Measurements from ENCODE around the gene RSRC1. TPM values are rescaled to one million over a fixed set of nuclear protein-coding genes. Genes with fewer than 3 reads are reported as not detected.

The RSRC1 gene
- total and polyA plus RNA-seq, 2 donors (not counting 1 experiment from before 2014, with no cell fraction given), result 12.6 to 43.1 TPM

DNA sequence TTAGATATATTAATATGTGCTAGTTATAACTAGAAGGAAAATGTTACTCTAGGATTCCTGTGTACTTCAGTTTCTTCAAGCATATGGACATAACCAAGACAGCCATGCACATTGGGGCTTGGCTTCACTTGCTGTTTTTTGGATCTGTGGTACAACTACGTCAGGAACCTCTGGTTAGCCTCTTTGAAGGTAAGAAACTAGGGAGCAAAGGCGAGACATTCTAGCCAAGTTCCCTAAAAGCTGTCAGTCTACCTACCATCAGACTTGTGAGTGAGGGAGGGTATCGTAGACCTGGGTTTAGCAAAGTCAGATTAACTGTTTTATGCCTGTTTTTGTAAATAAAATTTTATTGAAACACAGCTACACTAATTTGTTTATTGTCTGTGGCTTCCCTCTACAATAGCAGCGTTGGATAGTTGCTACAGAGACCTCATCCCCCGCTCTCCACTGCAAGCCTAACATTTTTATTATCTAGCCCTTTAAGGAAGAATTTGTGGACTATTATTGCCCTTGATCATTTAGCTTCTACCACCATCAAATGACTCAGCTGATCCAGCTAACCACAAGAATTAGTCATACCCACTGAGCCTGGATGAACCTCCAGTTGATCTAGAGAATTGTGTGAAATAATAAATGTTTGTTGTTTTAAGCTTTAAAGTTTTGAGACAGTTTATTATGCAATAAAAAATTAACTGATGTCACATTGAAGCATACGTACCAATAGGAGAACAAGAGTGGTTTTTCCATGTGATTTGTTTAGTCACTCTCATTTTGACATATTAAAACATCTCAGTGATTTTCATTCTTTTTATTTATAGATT, 58.1 kb downstream of the RSRC1 start:
- Histone ChIP-seq H3K79me2 (ENCODE audit: control insufficient read depth, insufficient read depth, low read length) (no peaks in the 10 kb centered on the region), H3K4me1 (ENCODE audit: control insufficient read depth, extremely low read depth, insufficient read depth, low read length) (peaks cover 10% of the 10 kb centered on the region), H3K9me3 (ENCODE audit: control insufficient read depth, insufficient read depth, low read depth, low read length) (no peaks in the 10 kb centered on the region), H3K27ac (ENCODE audit: insufficient read depth, low read length) (no peak overlapping the region), H3K9ac (ENCODE audit: insufficient read depth, low read length) (no peak overlapping the region), H3K36me3 (ENCODE audit: control insufficient read depth, insufficient read depth, low read length) (no peaks in the 10 kb centered on the region), H4K20me1 (ENCODE audit: control insufficient read depth, extremely low read depth, insufficient read depth, low read length) (peaks cover 1% of the 10 kb centered on the region), H3K27me3 (ENCODE audit: control insufficient read depth, insufficient read depth, low read length) (no peaks in the 10 kb centered on the region), H3K4me3 (replicated peaks in 1 of 4; ENCODE audit: control extremely low read depth in 1 of 4, insufficient read depth in 1 of 4, low read depth in 3 of 4, low read length in 4 of 4) (no peak overlapping the region), H3K4me2 (ENCODE audit: extremely low read depth, insufficient read depth, low read length) (peak overlapping the region; percentile 26), H2AFZ (ENCODE audit: low read length) (no peak overlapping the region)
- TF ChIP-seq, protein P1, sequence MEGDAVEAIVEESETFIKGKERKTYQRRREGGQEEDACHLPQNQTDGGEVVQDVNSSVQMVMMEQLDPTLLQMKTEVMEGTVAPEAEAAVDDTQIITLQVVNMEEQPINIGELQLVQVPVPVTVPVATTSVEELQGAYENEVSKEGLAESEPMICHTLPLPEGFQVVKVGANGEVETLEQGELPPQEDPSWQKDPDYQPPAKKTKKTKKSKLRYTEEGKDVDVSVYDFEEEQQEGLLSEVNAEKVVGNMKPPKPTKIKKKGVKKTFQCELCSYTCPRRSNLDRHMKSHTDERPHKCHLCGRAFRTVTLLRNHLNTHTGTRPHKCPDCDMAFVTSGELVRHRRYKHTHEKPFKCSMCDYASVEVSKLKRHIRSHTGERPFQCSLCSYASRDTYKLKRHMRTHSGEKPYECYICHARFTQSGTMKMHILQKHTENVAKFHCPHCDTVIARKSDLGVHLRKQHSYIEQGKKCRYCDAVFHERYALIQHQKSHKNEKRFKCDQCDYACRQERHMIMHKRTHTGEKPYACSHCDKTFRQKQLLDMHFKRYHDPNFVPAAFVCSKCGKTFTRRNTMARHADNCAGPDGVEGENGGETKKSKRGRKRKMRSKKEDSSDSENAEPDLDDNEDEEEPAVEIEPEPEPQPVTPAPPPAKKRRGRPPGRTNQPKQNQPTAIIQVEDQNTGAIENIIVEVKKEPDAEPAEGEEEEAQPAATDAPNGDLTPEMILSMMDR (conservative IDR thresholded peaks at IDR 0.05 in 1 of 2, IDR thresholded peaks at IDR 0.05 in 1 of 2; ENCODE audit: low read depth in 1 of 2, low read length in 2 of 2), result no peak
- no peak for TF ChIP-seq EZH2 (IDR thresholded peaks at IDR 0.05; ENCODE audit: low read length, missing control alignments)
- DNase-seq (ENCODE audit: low read depth in 2 of 2), result peak; percentile 98

DNA sequence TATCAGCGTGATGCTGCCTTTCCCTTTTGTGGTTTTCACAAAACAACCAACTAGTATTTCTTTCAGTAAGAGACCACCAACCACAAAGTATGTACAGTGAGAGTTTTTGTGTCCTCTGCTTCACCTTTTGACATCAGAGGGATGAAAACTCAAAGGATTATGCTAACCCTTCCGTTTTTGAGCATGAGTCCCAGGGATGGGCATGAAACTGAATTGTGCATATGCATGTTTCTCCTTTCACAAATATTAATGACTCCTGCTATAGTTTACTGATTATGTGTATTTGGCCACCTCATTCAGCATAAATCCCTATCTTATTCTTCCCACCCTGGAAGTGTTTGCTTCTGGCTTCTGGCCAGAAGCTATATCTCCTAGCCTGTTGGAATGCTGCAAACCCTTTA, 59.2 kb downstream of the RSRC1 start:
- no peak overlapping the region for H2AFZ ChIP-seq (ENCODE audit: low read length)
- H4K20me1 ChIP-seq (ENCODE audit: control insufficient read depth, extremely low read depth, insufficient read depth, low read length), result peaks cover 1% of the 10 kb centered on the region
- no peak overlapping the region for H3K4me3 ChIP-seq (replicated peaks in 1 of 4; ENCODE audit: control extremely low read depth in 1 of 4, insufficient read depth in 1 of 4, low read depth in 3 of 4, low read length in 4 of 4)
- no peaks in the 10 kb centered on the region for H3K36me3 ChIP-seq (ENCODE audit: control insufficient read depth, insufficient read depth, low read length)
- H3K79me2 ChIP-seq (ENCODE audit: control insufficient read depth, insufficient read depth, low read length), result no peaks in the 10 kb centered on the region
- no peaks in the 10 kb centered on the region for H3K9me3 ChIP-seq (ENCODE audit: control insufficient read depth, insufficient read depth, low read depth, low read length)
- DNase-seq (ENCODE audit: low read depth in 2 of 2), result peak in 1 of 2 donors; percentile 79
- TF ChIP-seq EZH2 (IDR thresholded peaks at IDR 0.05; ENCODE audit: low read length, missing control alignments), result no peak
- H3K9ac ChIP-seq (ENCODE audit: insufficient read depth, low read length), result no peak overlapping the region
- H3K27ac ChIP-seq (ENCODE audit: insufficient read depth, low read length), result no peak overlapping the region
- peaks cover 10% of the 10 kb centered on the region for H3K4me1 ChIP-seq (ENCODE audit: control insufficient read depth, extremely low read depth, insufficient read depth, low read length)
- no peak overlapping the region for H3K4me2 ChIP-seq (ENCODE audit: extremely low read depth, insufficient read depth, low read length)
- no peaks in the 10 kb centered on the region for H3K27me3 ChIP-seq (ENCODE audit: control insufficient read depth, insufficient read depth, low read length)

DNA sequence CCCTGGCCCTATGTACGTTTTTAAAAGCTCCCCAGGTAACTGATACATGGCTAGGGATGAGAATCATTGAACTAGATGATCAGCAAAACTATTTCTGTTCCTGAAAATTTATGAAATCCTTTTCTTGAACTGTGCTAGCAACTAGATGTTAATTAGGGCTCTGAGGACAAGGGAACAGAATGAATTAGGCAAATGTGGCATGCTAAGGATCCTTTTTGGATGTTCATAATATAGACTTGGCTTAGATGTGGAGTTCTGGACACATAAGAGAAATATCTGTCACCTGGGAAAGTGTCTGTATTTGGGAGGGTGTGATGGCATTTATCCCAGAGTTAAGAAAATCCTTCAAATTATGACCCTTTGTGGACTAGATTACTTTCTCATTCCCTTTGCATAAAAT, 71.2 kb downstream of the RSRC1 start:
- H3K27me3 ChIP-seq (ENCODE audit: control insufficient read depth, insufficient read depth, low read length), result no peaks in the 10 kb centered on the region

More for the DNA sequence above, 71.2 kb downstream of the RSRC1 start:
- no peak for TF ChIP-seq EZH2 (IDR thresholded peaks at IDR 0.05; ENCODE audit: low read length, missing control alignments)
- TF ChIP-seq, protein P1 (conservative IDR thresholded peaks at IDR 0.05 in 1 of 2, IDR thresholded peaks at IDR 0.05 in 1 of 2; ENCODE audit: low read depth in 1 of 2, low read length in 2 of 2), result no peak
- Histone ChIP-seq H3K9ac (ENCODE audit: insufficient read depth, low read length) (no peak overlapping the region), H3K9me3 (ENCODE audit: control insufficient read depth, insufficient read depth, low read depth, low read length) (no peaks in the 10 kb centered on the region), H3K27ac (ENCODE audit: insufficient read depth, low read length) (no peak overlapping the region), H3K4me1 (ENCODE audit: control insufficient read depth, extremely low read depth, insufficient read depth, low read length) (no peaks in the 10 kb centered on the region), H3K36me3 (ENCODE audit: control insufficient read depth, insufficient read depth, low read length) (no peaks in the 10 kb centered on the region), H2AFZ (ENCODE audit: low read length) (no peak overlapping the region), H3K79me2 (ENCODE audit: control insufficient read depth, insufficient read depth, low read length) (no peaks in the 10 kb centered on the region), H3K4me3 (replicated peaks in 1 of 4; ENCODE audit: control extremely low read depth in 1 of 4, insufficient read depth in 1 of 4, low read depth in 3 of 4, low read length in 4 of 4) (no peak overlapping the region), H4K20me1 (ENCODE audit: control insufficient read depth, extremely low read depth, insufficient read depth, low read length) (no peaks in the 10 kb centered on the region), H3K4me2 (ENCODE audit: extremely low read depth, insufficient read depth, low read length) (no peak overlapping the region)
- no peak for DNase-seq (ENCODE audit: low read depth in 2 of 2)
